Thoracic aorta (tissue), 2 donors: Measurements from ENCODE around the gene RECK. TPM values are rescaled to one million over a fixed set of nuclear protein-coding genes. Genes with fewer than 3 reads are reported as not detected.

Experiments
- ATAC-seq: fragments of 150-250 bp; one replicate; pipeline ENCODE4 v1.8.0; 2017; ENCODE audit warnings: low read depth; ENCODE audit not compliant: insufficient number of reproducible peaks, low FRiP score
- DNase-seq: peaks from one replicate; pipeline ENCODE4 v3.0.0-alpha.2; 2020; ENCODE audit warnings: low spot score
- H3K27ac ChIP-seq, 2 donors: fragments of 200-600 bp; sonication (generic); 1 replicate in 1 of 2; 2 replicates in 1 of 2; pipeline ENCODE4 v1.5.1; 2016; ENCODE audit warnings: mild to moderate bottlenecking in 2 of 2, moderate library complexity in 2 of 2
- H3K27me3 ChIP-seq: fragments of 200-600 bp; sonication (generic); replicated peaks from 2 replicates; pipeline ENCODE4 v1.6.0; 2016; ENCODE audit warnings: mild to moderate bottlenecking; ENCODE audit not compliant: insufficient read depth
- H3K36me3 ChIP-seq: fragments of 200-600 bp; sonication (generic); one replicate; pipeline ENCODE4 v1.5.1; 2016
- H3K4me1 ChIP-seq, 2 donors: fragments of 200-600 bp; sonication (generic); 1 replicate in 1 of 2; 2 replicates in 1 of 2; pipeline versions ENCODE4 v1.5.1 to v1.6.0; 2016; ENCODE audit warnings: low read depth in 2 of 2, mild to moderate bottlenecking in 1 of 2; ENCODE audit not compliant: control insufficient read depth in 1 of 2
- H3K4me3 ChIP-seq: fragments of 200-600 bp; sonication (generic); 2 replicates; pipeline ENCODE4 v1.5.1; 2016; ENCODE audit warnings: mild to moderate bottlenecking
- H3K9me3 ChIP-seq: fragments of 200-600 bp; sonication (generic); 2 replicates; pipeline ENCODE4 v1.5.1; 2016
- total RNA-seq, 2 donors: library from RNA; depleted of rRNA; stranded (reverse); fragments of >200 nt; gene quantifications; one replicate each; pipeline versions ENCODE4 v1.1.0 to v1.2.3, GENCODE V29; 2016
- TF ChIP-seq, protein P1 (sequence below): fragments of 200-600 bp; sonication (generic); IDR thresholded peaks from one replicate; pipeline ENCODE4 v1.5.1; 2019; ENCODE audit warnings: antibody characterized with exemption

Gene RECK
- total RNA-seq, 2 donors from 2014 or later = 19.8 to 30.5 TPM

DNA sequence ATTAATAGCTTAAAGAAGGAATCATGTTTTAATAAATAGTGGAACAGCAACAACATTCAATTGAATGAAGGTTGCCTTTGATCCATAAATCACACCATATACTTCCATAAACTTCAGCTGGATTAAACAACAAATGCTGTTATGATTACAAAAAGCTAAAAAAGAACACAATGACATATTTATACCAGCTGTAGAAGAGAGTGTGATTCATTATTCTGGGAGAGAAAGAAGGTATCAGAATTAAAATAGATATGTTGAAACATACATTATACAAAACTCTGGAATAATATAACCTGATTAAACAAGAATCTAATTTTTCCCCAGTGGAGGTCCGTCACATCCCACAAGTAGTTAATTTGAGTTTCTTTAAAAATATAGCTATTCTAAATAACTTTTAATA lies 7.5 kb upstream of the RECK start:
- ATAC-seq (no peak), DNase-seq (no peak)
- Histone ChIP-seq H3K4me3 (no peak overlapping the region), H3K9me3 (no peaks in the 10 kb centered on the region), H3K36me3 (no peaks in the 10 kb centered on the region), H3K27ac (peak overlapping the region; percentile 12 to 17), H3K4me1 (peaks cover 0 to 17% of the 10 kb centered on the region in 2 donors), H3K27me3 (no peaks in the 10 kb centered on the region)
- TF ChIP-seq, protein P1, sequence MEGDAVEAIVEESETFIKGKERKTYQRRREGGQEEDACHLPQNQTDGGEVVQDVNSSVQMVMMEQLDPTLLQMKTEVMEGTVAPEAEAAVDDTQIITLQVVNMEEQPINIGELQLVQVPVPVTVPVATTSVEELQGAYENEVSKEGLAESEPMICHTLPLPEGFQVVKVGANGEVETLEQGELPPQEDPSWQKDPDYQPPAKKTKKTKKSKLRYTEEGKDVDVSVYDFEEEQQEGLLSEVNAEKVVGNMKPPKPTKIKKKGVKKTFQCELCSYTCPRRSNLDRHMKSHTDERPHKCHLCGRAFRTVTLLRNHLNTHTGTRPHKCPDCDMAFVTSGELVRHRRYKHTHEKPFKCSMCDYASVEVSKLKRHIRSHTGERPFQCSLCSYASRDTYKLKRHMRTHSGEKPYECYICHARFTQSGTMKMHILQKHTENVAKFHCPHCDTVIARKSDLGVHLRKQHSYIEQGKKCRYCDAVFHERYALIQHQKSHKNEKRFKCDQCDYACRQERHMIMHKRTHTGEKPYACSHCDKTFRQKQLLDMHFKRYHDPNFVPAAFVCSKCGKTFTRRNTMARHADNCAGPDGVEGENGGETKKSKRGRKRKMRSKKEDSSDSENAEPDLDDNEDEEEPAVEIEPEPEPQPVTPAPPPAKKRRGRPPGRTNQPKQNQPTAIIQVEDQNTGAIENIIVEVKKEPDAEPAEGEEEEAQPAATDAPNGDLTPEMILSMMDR = no peak

DNA sequence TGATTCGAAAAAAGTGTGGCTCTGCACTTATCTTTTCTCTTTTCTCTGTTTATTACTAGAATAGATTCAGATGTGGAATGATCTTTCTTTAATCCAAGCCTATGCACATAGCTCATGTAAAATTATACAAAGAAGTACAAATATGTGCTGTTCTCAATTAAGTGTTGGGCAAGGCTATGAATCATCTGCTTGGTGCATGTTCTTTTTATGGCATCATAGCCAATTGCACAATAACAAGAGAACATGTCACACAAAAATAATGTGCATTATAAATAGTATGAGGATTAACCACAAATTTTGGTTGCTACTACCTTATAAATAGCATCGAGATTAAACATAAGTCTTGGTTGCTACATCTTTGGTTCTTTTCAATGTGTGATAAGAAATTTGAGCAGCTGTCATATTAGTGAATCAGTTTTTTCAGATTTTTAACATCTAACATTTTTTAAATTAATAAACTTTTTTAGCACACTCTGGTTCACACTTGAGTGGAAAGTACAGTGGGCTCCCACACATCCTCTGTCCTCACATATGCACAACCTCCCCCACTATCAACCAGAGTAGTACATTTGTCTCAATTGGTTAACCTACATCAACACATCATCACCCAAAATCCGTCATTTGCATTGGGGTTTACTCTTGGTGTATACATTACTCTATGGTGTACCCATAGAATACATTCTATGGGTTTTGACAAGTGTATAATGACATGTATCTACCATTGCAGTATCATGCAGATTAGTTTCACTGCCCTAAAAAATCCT lies 6.8 kb upstream of the RECK start:
- Histone ChIP-seq H3K27ac (peak overlapping the region; percentile 12 to 17), H3K36me3 (no peaks in the 10 kb centered on the region), H3K9me3 (no peaks in the 10 kb centered on the region), H3K4me1 (peaks cover 0 to 17% of the 10 kb centered on the region in 2 donors), H3K27me3 (no peaks in the 10 kb centered on the region), H3K4me3 (no peak overlapping the region)
- TF ChIP-seq, protein P1 = no peak
- peak; percentile 54 for ATAC-seq
- DNase-seq = no peak

DNA sequence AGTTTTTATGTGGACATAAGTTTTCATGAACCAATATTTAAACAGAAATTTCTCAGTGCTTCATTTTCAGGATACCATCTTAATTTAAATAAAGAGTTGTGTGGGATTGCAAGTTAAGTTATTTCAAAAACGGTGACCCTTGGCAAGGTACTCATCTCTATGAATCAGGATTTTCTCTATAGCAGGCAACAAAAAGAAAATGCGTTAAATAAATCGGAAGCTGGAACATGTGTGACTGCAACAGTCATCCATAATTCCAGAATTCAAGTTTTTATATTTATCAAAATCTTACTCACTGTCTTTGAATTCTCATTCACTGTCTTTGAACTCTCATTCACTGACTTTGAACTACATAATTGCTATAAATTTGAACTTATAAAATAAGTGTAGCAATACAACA lies 5.8 kb upstream of the RECK start:
- Histone ChIP-seq H3K4me1 (peaks cover 0 to 17% of the 10 kb centered on the region in 2 donors), H3K27ac (no peak overlapping the region), H3K9me3 (no peaks in the 10 kb centered on the region), H3K36me3 (no peaks in the 10 kb centered on the region), H3K4me3 (no peak overlapping the region), H3K27me3 (no peaks in the 10 kb centered on the region)
- TF ChIP-seq, protein P1 = no peak
- DNase-seq (no peak), ATAC-seq (no peak)

DNA sequence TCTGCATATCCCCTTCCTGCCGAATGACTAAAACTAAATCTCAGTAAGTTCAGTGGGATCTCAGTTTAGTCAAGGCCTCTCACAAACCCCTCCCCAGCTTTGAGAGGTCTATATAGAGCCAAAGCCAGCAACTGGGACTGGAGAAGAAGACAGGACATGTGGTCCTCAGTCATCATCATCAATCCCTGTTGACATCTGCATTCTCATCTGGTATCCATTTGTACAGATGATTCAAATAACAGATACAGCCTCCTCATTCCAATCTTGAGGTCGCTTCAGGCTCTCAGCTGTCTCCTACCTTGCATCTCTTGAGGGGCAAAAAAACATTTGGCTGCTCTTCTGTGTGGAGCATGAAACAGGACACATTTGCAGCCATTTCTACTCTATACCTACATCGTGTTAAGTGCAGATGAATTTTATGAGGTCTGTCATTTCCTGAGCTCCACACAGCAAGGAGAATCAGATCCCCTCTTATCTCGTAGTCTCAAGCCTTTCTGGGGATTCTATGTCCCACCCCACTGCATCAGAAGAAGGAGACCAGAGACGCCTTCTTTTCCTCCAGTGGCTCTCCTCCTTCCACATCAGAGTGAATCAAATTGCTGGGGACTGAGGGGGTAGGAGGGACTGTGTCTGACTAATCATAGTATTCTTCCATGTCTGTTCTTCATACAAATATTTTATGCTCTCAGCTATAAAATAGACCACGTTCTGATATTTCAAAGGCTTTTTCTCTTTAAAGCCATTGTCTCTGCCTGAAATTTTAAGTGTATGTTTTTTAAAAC lies 4.7 kb upstream of the RECK start:
- H3K27me3 ChIP-seq = no peaks in the 10 kb centered on the region
- DNase-seq (no peak), ATAC-seq (no peak)
- no peak overlapping the region for H3K4me3 ChIP-seq
- no peaks in the 10 kb centered on the region for H3K36me3 ChIP-seq
- peaks cover 4 to 23% of the 10 kb centered on the region in 2 donors for H3K4me1 ChIP-seq
- H3K27ac ChIP-seq = no peak overlapping the region
- H3K9me3 ChIP-seq = no peaks in the 10 kb centered on the region
- TF ChIP-seq, protein P1 = no peak

DNA sequence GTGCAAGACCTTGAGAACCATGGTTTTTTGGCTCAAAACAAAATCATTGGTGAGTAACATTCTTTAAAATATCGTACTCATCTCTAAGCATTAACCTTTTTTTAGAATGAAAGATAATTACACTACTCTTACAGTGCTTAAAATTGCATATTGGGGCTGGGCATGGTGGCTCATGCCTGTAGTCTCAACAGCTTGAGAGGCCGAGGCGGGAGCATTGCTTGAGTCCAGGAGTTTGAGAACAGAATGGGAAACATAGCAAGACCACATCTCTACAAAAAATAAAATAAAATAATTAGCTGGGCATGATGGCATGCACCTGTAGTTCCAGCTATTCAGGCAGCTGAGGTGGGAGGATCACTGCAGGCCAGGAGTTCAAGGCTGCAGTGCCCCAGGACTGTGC lies 2.9 kb upstream of the RECK start:
- ATAC-seq = no peak

More for the DNA sequence above, 2.9 kb upstream of the RECK start:
- H3K4me3 ChIP-seq = no peak overlapping the region
- DNase-seq = no peak
- no peaks in the 10 kb centered on the region for H3K36me3 ChIP-seq
- TF ChIP-seq, protein P1 = no peak
- no peaks in the 10 kb centered on the region for H3K9me3 ChIP-seq
- peaks cover 4 to 34% of the 10 kb centered on the region in 2 donors for H3K4me1 ChIP-seq
- no peaks in the 10 kb centered on the region for H3K27me3 ChIP-seq
- no peak overlapping the region for H3K27ac ChIP-seq
